GM19467 (cell line): Measurements from ENCODE around the gene RAD21L1.

Experiments
- ATAC-seq: cut with Tn5 transposase; IDR thresholded peaks from one replicate; pipeline ENCODE4 v1.9.1; 2021; ENCODE audit warnings: mild to moderate bottlenecking, moderate library complexity; ENCODE audit not compliant: unreplicated experiment

Gene RAD21L1

GRCh38 chr20:1269235-1269634 lies 43.4 kb downstream of the RAD21L1 start:
- ATAC-seq: no peak

- ATAC-seq: no peak
Observed at GRCh38 chr20:1269850-1270249, 44.0 kb downstream of the RAD21L1 start.

- ATAC-seq: no peak
Observed at GRCh38 chr20:1272368-1273100, 46.7 kb downstream of the RAD21L1 start.

GRCh38 chr20:1273366-1273765 lies 47.5 kb downstream of the RAD21L1 start:
- ATAC-seq: no peak

- ATAC-seq: no peak
Observed at GRCh38 chr20:1274485-1275311, 48.9 kb downstream of the RAD21L1 start.

GRCh38 chr20:1275919-1276318 lies 50.1 kb downstream of the RAD21L1 start:
- no peak for ATAC-seq

- ATAC-seq: no peak
Observed at GRCh38 chr20:1277529-1278322, 51.9 kb downstream of the RAD21L1 start.

GRCh38 chr20:1278993-1279392 lies 53.1 kb downstream of the RAD21L1 start:
- no peak for ATAC-seq

GRCh38 chr20:1280195-1281102 lies 54.6 kb downstream of the RAD21L1 start:
- ATAC-seq: no peak

- ATAC-seq: no peak
Observed at GRCh38 chr20:1281279-1282057, 55.6 kb downstream of the RAD21L1 start.

GRCh38 chr20:1282966-1283365 lies 57.1 kb downstream of the RAD21L1 start:
- ATAC-seq: no peak

- ATAC-seq: no peak
Observed at GRCh38 chr20:1283522-1284510, 58.0 kb downstream of the RAD21L1 start.

- ATAC-seq: no peak
Observed at GRCh38 chr20:1286267-1287024, 60.6 kb downstream of the RAD21L1 start.

GRCh38 chr20:1287306-1287705 lies 61.5 kb downstream of the RAD21L1 start:
- ATAC-seq: no peak

- ATAC-seq: no peak
Observed at GRCh38 chr20:1287787-1288569, 62.1 kb downstream of the RAD21L1 start.

GRCh38 chr20:1291191-1291741 lies 65.4 kb downstream of the RAD21L1 start:
- no peak for ATAC-seq

- no peak for ATAC-seq
Observed at GRCh38 chr20:1292620-1293019, 66.8 kb downstream of the RAD21L1 start.
